IgD-negative memory B cell (primary cell): ENCODE results near the gene NCOA3. TPM values are rescaled to one million over a fixed set of nuclear protein-coding genes. Genes with fewer than 3 reads are reported as not detected.

ENCODE experiments used
- H3K27ac Mint-ChIP-seq, 3 donors: one replicate each; pipeline ENCODE4 v1.8.0; 2020 to 2022; ENCODE audit warnings: mild to moderate bottlenecking in 3 of 3, mixed read lengths in 3 of 3, moderate library complexity in 1 of 3
- H3K27me3 Mint-ChIP-seq: one replicate; pipeline ENCODE4 v1.8.0; 2021; ENCODE audit warnings: mixed read lengths
- H3K36me3 Mint-ChIP-seq: one replicate; pipeline ENCODE4 v1.8.0; 2020; ENCODE audit warnings: mild to moderate bottlenecking, mixed read lengths
- H3K4me1 Mint-ChIP-seq, 3 donors: one replicate each; pipeline ENCODE4 v1.8.0; 2020 to 2022; ENCODE audit warnings: mixed read lengths in 3 of 3, mild to moderate bottlenecking in 1 of 3
- H3K4me3 Mint-ChIP-seq, 4 donors: one replicate each; pipeline ENCODE4 v1.8.0; 2020 to 2022; ENCODE audit warnings: mild to moderate bottlenecking in 4 of 4, mixed read lengths in 4 of 4, moderate library complexity in 3 of 4
- H3K9me3 Mint-ChIP-seq, 3 donors: one replicate each; pipeline ENCODE4 v1.8.0; 2020 to 2021; ENCODE audit warnings: mixed read lengths in 3 of 3, mild to moderate bottlenecking in 1 of 3
- polyA plus RNA-seq: library from polyadenylated mRNA; unstranded; fragments of 300-500 nt; fragmentation: Illumina TruSeq; gene quantifications from one replicate; pipeline ENCODE4 v1.2.3, GENCODE V29; 2021

NCOA3 gene
- polyA plus RNA-seq, 1 donor from 2014 or later = 64.7 TPM

DNA sequence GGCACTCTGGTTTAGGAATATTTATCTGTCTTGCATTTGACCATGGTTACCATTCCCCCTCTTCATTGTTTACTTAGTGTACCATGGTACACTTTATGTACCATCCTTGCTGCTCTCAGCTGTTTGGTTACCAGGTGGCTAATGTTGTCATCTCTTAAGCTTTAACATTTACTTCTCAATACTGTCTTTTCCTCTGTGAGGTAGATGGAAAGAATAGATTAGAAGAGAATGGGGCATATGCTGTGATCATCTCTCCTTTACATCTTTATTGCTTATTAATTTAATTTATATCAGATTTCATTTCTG, 109.2 kb downstream of the NCOA3 start:
- Mint-ChIP-seq H3K4me1 (peaks cover 46 to 59% (median 46%) of the 10 kb centered on the region in 3 donors), H3K27me3 (no peaks in the 10 kb centered on the region), H3K27ac (peak overlapping the region; percentile 47 to 93 (median 88)), H3K4me3 (peak overlapping the region in 2 of 4 donors; percentile 40 to 61), H3K9me3 (no peaks in the 10 kb centered on the region), H3K36me3 (peaks cover 5% of the 10 kb centered on the region)

- Mint-ChIP-seq H3K36me3 (peaks cover 3% of the 10 kb centered on the region), H3K9me3 (no peaks in the 10 kb centered on the region), H3K4me3 (peak overlapping the region in 1 of 4 donors; percentile 49), H3K27me3 (no peaks in the 10 kb centered on the region), H3K27ac (peak overlapping the region; percentile 71 to 91 (median 81)), H3K4me1 (peaks cover 41 to 55% (median 48%) of the 10 kb centered on the region in 3 donors)
Measured at GRCh38 chr20:47611785-47612184, 110.1 kb downstream of the NCOA3 start.

- H3K9me3 Mint-ChIP-seq = no peaks in the 10 kb centered on the region
- no peak overlapping the region for H3K4me3 Mint-ChIP-seq
- H3K36me3 Mint-ChIP-seq = no peaks in the 10 kb centered on the region
- H3K27me3 Mint-ChIP-seq = no peaks in the 10 kb centered on the region
- peak overlapping the region; percentile 71 to 91 (median 81) for H3K27ac Mint-ChIP-seq
- H3K4me1 Mint-ChIP-seq = peaks cover 43 to 56% (median 45%) of the 10 kb centered on the region in 3 donors
Measured at GRCh38 chr20:47612670-47613069, 111.0 kb downstream of the NCOA3 start.

DNA sequence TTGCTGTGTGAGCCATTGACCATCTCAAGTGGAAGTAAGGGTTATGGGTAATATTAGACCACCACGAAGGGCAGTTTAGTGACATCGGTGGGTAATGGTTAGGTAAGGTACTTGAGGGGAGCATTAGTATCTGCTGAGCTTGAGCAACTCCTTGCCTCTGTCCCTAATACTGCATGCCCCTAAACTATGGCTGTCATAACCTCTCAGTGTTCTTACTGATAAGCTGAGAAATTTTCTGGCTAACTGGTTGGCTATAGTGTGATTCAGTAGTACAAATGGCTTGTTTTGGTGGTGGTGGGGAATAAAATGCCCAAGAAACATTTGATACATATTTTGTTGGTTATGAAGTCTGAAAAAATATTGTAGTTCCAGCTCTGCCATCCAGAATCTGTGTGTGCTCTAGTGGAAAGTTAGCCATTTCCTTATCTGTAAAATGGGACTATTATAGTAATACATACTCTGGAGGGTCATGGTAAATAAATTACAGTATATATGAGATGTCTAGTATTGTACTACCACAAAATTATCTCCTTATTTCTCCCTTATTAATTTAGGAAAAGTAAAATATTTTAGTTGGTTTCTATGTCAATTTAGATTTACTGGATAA, 113.1 kb downstream of the NCOA3 start:
- H3K4me3 Mint-ChIP-seq = no peak overlapping the region
- peak overlapping the region; percentile 6 to 71 (median 18) for H3K27ac Mint-ChIP-seq
- no peaks in the 10 kb centered on the region for H3K9me3 Mint-ChIP-seq
- H3K36me3 Mint-ChIP-seq = no peaks in the 10 kb centered on the region
- H3K27me3 Mint-ChIP-seq = no peaks in the 10 kb centered on the region
- peaks cover 38 to 49% (median 40%) of the 10 kb centered on the region in 3 donors for H3K4me1 Mint-ChIP-seq

- H3K4me1 Mint-ChIP-seq = peaks cover 28 to 39% (median 28%) of the 10 kb centered on the region in 3 donors
- peaks cover 6% of the 10 kb centered on the region for H3K36me3 Mint-ChIP-seq
- H3K27me3 Mint-ChIP-seq = no peaks in the 10 kb centered on the region
- H3K9me3 Mint-ChIP-seq = no peaks in the 10 kb centered on the region
- H3K4me3 Mint-ChIP-seq = peak overlapping the region in 1 of 4 donors; percentile 17
- H3K27ac Mint-ChIP-seq = peak overlapping the region in 2 of 3 donors; percentile 43 to 44
Measured at GRCh38 chr20:47618479-47618878, 116.8 kb downstream of the NCOA3 start.

- Mint-ChIP-seq H3K27me3 (no peaks in the 10 kb centered on the region), H3K36me3 (peaks cover 6% of the 10 kb centered on the region), H3K4me1 (peaks cover 21 to 43% (median 21%) of the 10 kb centered on the region in 3 donors), H3K4me3 (peak overlapping the region in 1 of 4 donors; percentile 18), H3K27ac (peak overlapping the region; percentile 27 to 75 (median 69)), H3K9me3 (no peaks in the 10 kb centered on the region)
Measured at GRCh38 chr20:47620808-47621805, 119.4 kb downstream of the NCOA3 start.

DNA sequence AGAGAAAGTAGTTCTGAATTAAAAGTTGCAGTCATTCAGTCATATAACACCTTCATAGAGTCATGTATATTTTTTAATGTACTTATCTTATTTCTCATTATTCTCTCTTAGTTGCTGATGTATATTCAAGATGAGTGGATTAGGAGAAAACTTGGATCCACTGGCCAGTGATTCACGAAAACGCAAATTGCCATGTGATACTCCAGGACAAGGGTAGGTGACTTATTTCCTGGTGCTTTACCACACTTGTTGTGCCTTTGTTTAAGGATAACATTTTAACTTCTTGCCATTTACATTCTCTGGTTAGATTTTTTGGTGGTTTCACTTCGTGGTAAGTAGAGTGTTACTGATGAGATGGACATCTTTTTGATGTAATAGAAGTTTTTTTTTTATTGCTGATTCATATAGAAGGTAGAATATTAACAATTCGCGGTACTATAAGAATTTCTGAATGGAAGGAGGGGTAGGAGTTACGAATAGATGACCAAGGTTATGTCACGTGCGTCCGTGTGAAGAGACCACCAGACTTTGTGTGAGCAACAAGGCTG, 120.5 kb downstream of the NCOA3 start:
- Mint-ChIP-seq H3K27ac (no peak overlapping the region), H3K4me3 (peak overlapping the region in 1 of 4 donors; percentile 60), H3K9me3 (no peaks in the 10 kb centered on the region), H3K36me3 (peaks cover 6% of the 10 kb centered on the region), H3K4me1 (peaks cover 17 to 37% (median 18%) of the 10 kb centered on the region in 3 donors), H3K27me3 (no peaks in the 10 kb centered on the region)

DNA sequence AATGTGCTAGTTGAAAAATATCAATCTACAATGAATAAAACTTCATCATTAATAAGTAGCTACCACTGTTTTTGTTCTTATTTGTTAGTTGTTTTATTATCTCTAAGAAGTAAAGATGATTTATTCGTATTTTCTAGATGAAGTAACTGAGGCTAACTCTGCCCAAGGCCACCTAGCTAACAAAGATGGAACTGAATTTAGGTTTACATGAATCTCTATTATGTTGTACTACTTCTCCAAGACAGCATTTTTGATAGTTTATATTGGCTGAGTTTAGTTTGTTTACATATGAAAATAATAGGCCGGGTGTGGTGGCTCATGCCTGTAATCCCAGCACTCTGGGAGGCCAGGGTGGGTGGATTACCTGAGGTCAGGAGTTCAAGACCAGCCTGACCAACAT, 121.5 kb downstream of the NCOA3 start:
- H3K27ac Mint-ChIP-seq = no peak overlapping the region
- no peaks in the 10 kb centered on the region for H3K9me3 Mint-ChIP-seq
- H3K27me3 Mint-ChIP-seq = no peaks in the 10 kb centered on the region
- peaks cover 6% of the 10 kb centered on the region for H3K36me3 Mint-ChIP-seq
- H3K4me1 Mint-ChIP-seq = peaks cover 12 to 31% (median 18%) of the 10 kb centered on the region in 3 donors
- no peak overlapping the region for H3K4me3 Mint-ChIP-seq

- Mint-ChIP-seq H3K27ac (peak overlapping the region in 2 of 3 donors; percentile 13 to 41), H3K9me3 (no peaks in the 10 kb centered on the region), H3K36me3 (peaks cover 1% of the 10 kb centered on the region), H3K4me1 (peaks cover 3 to 15% (median 4%) of the 10 kb centered on the region in 3 donors), H3K4me3 (no peak overlapping the region), H3K27me3 (no peaks in the 10 kb centered on the region)
Measured at GRCh38 chr20:47627540-47627939, 125.9 kb downstream of the NCOA3 start.

- H3K27me3 Mint-ChIP-seq = no peaks in the 10 kb centered on the region
- peaks cover 3% of the 10 kb centered on the region for H3K36me3 Mint-ChIP-seq
- peak overlapping the region in 1 of 3 donors; percentile 21 for H3K27ac Mint-ChIP-seq
- no peaks in the 10 kb centered on the region for H3K9me3 Mint-ChIP-seq
- H3K4me3 Mint-ChIP-seq = no peak overlapping the region
- H3K4me1 Mint-ChIP-seq = peaks cover 3 to 7% (median 4%) of the 10 kb centered on the region in 3 donors
Measured at GRCh38 chr20:47629907-47630306, 128.2 kb downstream of the NCOA3 start.

GRCh38 chr20:47631078-47631477, 129.4 kb downstream of the NCOA3 start:
- no peaks in the 10 kb centered on the region for H3K27me3 Mint-ChIP-seq
- H3K36me3 Mint-ChIP-seq = peaks cover 3% of the 10 kb centered on the region
- H3K27ac Mint-ChIP-seq = peak overlapping the region in 1 of 3 donors; percentile 8
- H3K4me1 Mint-ChIP-seq = peaks cover 0 to 3% (median 3%) of the 10 kb centered on the region in 3 donors
- no peaks in the 10 kb centered on the region for H3K9me3 Mint-ChIP-seq
- no peak overlapping the region for H3K4me3 Mint-ChIP-seq

GRCh38 chr20:47635256-47635655, 133.6 kb downstream of the NCOA3 start:
- Mint-ChIP-seq H3K4me1 (peaks cover 0 to 3% (median 3%) of the 10 kb centered on the region in 3 donors), H3K9me3 (no peaks in the 10 kb centered on the region), H3K36me3 (peaks cover 4% of the 10 kb centered on the region), H3K27me3 (no peaks in the 10 kb centered on the region), H3K27ac (no peak overlapping the region), H3K4me3 (no peak overlapping the region)

GRCh38 chr20:47638851-47639250, 137.2 kb downstream of the NCOA3 start:
- H3K4me3 Mint-ChIP-seq = no peak overlapping the region
- no peak overlapping the region for H3K27ac Mint-ChIP-seq
- no peaks in the 10 kb centered on the region for H3K9me3 Mint-ChIP-seq

DNA sequence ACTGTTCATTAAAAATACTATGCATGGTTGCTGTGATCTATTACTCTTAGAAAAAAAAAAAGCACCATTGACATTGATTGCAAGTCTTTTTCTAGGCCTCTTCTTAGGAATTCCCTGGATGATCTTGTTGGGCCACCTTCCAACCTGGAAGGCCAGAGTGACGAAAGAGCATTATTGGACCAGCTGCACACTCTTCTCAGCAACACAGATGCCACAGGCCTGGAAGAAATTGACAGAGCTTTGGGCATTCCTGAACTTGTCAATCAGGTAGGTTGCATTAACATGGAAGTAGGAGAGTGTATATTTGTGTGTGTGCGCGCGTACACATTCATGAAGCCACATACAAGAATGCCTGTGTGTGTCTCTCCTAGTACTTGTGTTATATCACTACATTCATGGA, 140.4 kb downstream of the NCOA3 start:
- Mint-ChIP-seq H3K9me3 (no peaks in the 10 kb centered on the region), H3K4me3 (no peak overlapping the region), H3K27ac (peak overlapping the region in 1 of 3 donors; percentile 51), H3K36me3 (peaks cover 8% of the 10 kb centered on the region), H3K27me3 (no peaks in the 10 kb centered on the region), H3K4me1 (peaks cover 0 to 5% (median 1%) of the 10 kb centered on the region in 3 donors)

More at GRCh38 chr20:47638851-47639250, 137.2 kb downstream of the NCOA3 start:
- Mint-ChIP-seq H3K4me1 (peaks cover 0 to 5% (median under 1%) of the 10 kb centered on the region in 3 donors), H3K27me3 (no peaks in the 10 kb centered on the region), H3K36me3 (peaks cover 9% of the 10 kb centered on the region)

DNA sequence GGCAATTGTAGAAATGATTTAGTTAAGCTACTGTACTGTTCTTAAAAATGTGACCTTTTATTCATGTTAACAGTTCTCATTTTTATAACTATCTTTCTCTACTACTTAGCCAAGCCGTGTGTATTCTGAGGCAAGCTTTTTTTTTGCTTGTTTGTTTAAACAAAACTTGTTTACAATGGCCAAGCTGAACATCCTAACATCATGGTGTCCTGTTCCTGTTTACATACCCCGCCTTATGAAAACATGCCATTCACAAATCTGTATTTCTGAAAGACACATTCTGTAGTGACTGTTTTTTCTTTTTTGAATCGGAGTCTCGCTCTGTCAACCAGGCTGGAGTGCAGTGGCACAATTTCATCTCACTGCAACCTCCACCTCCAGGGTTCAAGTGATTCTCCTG, 140.9 kb downstream of the NCOA3 start:
- peaks cover 0 to 5% (median 1%) of the 10 kb centered on the region in 3 donors for H3K4me1 Mint-ChIP-seq
- no peak overlapping the region for H3K4me3 Mint-ChIP-seq
- no peak overlapping the region for H3K27ac Mint-ChIP-seq
- peaks cover 8% of the 10 kb centered on the region for H3K36me3 Mint-ChIP-seq
- no peaks in the 10 kb centered on the region for H3K27me3 Mint-ChIP-seq
- no peaks in the 10 kb centered on the region for H3K9me3 Mint-ChIP-seq
